ENCODE measurements around the gene IRGC. TPM values are rescaled to one million over a fixed set of nuclear protein-coding genes. Genes with fewer than 3 reads are reported as not detected.

Gene IRGC
- total RNA-seq, 1 experiment from 2014 or later = not detected

DNA sequence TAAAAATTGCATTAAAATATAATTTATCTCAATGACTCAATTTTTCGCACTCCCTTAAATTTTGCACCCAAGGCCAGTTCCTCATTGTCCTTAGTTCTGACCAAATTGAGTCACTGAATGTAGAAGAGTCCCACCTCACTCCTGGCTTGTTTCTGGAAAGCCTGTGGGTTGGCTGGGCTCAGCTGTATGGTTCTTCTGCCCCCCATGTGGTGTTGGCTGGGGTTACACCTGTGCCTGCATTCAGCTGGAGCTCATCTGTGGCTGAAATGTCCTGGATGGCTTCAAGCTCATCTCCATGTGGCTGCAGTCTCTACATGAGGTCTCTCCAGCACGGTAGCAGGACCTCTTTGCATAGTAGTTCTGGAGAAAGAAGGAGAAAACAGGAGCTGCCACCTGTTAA is 7.2 kb upstream of the IRGC start:
- DNase-seq (ENCODE audit: low spot score) = no peak
- Mint-ChIP-seq H3K9me3 (peaks cover 8% of the 10 kb centered on the region), H3K36me3 (peaks cover 6% of the 10 kb centered on the region), H3K4me3 (no peak overlapping the region), H3K27ac (no peak overlapping the region), H3K27me3 (ENCODE audit: low read depth) (peaks cover 10% of the 10 kb centered on the region), H3K4me1 (peaks cover 4% of the 10 kb centered on the region; the same call in 1 of the 2 replicates)
- POLR2A ChIA-PET = interaction anchor here (0.6 kb wide), 1 partner anchor 244 kb away, joined by 6 read pairs; no protein-coding TSS in a partner anchor
- CTCF ChIA-PET = interaction anchor here (1.0 to 1.2 kb wide), 2 partner anchors 37 to 46 kb away, joined by 3 to 4 read pairs; no protein-coding TSS in a partner anchor
- no peak for ATAC-seq
- TF ChIP-seq FOXP4 (CRISPR knock-in tag; IDR thresholded peaks at IDR 0.05) = no peak
- TF ChIP-seq FOXK1 (CRISPR knock-in tag; IDR thresholded peaks at IDR 0.05) = no peak
- no peak for TF ChIP-seq FOXJ3 (CRISPR knock-in tag; IDR thresholded peaks at IDR 0.05; ENCODE audit: borderline replicate concordance)
- TF ChIP-seq MXD4 (CRISPR knock-in tag; IDR thresholded peaks at IDR 0.05; ENCODE audit: borderline replicate concordance) = no peak
- TF ChIP-seq CREB1 (CRISPR knock-in tag; IDR thresholded peaks at IDR 0.05) = no peak
- TF ChIP-seq ZNF232 (CRISPR knock-in tag; IDR thresholded peaks at IDR 0.05) = no peak
- no peak for TF ChIP-seq HMGA2 (CRISPR knock-in tag; IDR thresholded peaks at IDR 0.05)
- TF ChIP-seq, protein P1, sequence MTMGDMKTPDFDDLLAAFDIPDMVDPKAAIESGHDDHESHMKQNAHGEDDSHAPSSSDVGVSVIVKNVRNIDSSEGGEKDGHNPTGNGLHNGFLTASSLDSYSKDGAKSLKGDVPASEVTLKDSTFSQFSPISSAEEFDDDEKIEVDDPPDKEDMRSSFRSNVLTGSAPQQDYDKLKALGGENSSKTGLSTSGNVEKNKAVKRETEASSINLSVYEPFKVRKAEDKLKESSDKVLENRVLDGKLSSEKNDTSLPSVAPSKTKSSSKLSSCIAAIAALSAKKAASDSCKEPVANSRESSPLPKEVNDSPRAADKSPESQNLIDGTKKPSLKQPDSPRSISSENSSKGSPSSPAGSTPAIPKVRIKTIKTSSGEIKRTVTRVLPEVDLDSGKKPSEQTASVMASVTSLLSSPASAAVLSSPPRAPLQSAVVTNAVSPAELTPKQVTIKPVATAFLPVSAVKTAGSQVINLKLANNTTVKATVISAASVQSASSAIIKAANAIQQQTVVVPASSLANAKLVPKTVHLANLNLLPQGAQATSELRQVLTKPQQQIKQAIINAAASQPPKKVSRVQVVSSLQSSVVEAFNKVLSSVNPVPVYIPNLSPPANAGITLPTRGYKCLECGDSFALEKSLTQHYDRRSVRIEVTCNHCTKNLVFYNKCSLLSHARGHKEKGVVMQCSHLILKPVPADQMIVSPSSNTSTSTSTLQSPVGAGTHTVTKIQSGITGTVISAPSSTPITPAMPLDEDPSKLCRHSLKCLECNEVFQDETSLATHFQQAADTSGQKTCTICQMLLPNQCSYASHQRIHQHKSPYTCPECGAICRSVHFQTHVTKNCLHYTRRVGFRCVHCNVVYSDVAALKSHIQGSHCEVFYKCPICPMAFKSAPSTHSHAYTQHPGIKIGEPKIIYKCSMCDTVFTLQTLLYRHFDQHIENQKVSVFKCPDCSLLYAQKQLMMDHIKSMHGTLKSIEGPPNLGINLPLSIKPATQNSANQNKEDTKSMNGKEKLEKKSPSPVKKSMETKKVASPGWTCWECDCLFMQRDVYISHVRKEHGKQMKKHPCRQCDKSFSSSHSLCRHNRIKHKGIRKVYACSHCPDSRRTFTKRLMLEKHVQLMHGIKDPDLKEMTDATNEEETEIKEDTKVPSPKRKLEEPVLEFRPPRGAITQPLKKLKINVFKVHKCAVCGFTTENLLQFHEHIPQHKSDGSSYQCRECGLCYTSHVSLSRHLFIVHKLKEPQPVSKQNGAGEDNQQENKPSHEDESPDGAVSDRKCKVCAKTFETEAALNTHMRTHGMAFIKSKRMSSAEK (CRISPR knock-in tag; IDR thresholded peaks at IDR 0.05; ENCODE audit: borderline replicate concordance) = no peak
- no peak for TF ChIP-seq ATF1 (CRISPR knock-in tag; IDR thresholded peaks at IDR 0.05)
- no peak for TF ChIP-seq ZMAT4 (CRISPR knock-in tag; IDR thresholded peaks at IDR 0.05)
- TF ChIP-seq EMX1 (CRISPR knock-in tag; IDR thresholded peaks at IDR 0.05) = no peak
- no peak for TF ChIP-seq OVOL2 (CRISPR knock-in tag; IDR thresholded peaks at IDR 0.05; ENCODE audit: borderline replicate concordance)
- no peak for TF ChIP-seq ZNF138 (CRISPR knock-in tag; conservative IDR thresholded peaks at IDR 0.05)
- no peak for TF ChIP-seq SOX15 (CRISPR knock-in tag; IDR thresholded peaks at IDR 0.05)
- TF ChIP-seq ZSCAN18 (CRISPR knock-in tag; IDR thresholded peaks at IDR 0.05) = no peak

- ChIA-PET POLR2A (no interaction called here), CTCF (interaction anchor here (1.2 kb wide), 1 partner anchor 63 kb away, joined by 3 read pairs; no protein-coding TSS in a partner anchor)
- no peak overlapping the region for H3K27ac Mint-ChIP-seq
- ATAC-seq = no peak
- no peak overlapping the region for H3K4me3 Mint-ChIP-seq
- peaks cover 8% of the 10 kb centered on the region for H3K9me3 Mint-ChIP-seq
- TF ChIP-seq ATF1 (CRISPR knock-in tag; IDR thresholded peaks at IDR 0.05) = no peak
- no peak for TF ChIP-seq CREM (CRISPR knock-in tag; IDR thresholded peaks at IDR 0.05)
- peaks cover 10% of the 10 kb centered on the region for H3K27me3 Mint-ChIP-seq (ENCODE audit: low read depth)
- H3K36me3 Mint-ChIP-seq = peaks cover 6% of the 10 kb centered on the region
- DNase-seq (ENCODE audit: low spot score) = no peak
- H3K4me1 Mint-ChIP-seq = no peaks in the 10 kb centered on the region
These were observed 4.0 kb upstream of the IRGC start for GRCh38 chr19:43711751-43712355.
